NCI-H1930 (cell line): Measurements from ENCODE around the gene COX4I1.

Experiments
- DNase-seq, 2 experiments: peaks; one replicate each; lab custom pipeline; 2025; lab: John Stamatoyannopoulos, UW

Gene COX4I1

DNA sequence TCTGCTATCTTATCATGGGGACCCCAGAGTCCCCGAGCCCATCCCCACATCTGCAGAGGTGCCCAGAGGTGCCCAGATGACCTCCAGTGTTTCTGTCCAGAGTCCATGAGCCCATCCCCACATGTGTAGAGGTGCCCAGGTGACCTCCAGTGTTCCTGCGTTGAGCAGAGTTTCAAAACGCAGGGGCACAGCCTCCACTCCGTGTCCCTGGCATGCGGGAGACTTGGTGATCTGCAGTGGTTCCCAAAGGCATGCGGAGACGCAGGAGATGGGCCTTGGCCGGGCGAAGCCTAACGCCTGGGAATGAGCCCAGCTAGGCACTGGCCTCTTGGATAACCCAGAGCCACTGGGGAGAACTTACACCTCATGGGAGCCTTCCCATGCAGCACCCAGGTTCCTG lies 41.3 kb downstream of the COX4I1 start:
- no peak for DNase-seq

DNA sequence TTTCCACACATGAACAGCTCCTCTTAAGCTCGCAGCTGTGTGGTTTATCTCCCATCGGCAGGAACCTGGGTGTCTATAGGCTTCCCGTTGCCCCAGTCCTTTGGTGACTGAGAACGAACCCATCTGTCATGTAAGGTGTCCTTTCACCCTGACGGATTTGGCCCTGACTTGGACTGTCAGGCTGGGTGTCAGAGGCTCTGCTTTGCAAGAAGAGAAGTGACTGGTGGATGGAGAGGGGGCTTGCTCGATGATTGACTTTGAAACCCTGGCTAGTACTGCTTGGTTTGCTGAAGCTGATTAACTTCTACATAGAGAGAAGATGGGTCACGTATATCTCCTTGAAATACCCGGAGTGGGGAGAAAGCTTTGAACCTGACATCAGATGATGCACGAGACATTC lies 42.9 kb downstream of the COX4I1 start:
- no peak for DNase-seq

DNA sequence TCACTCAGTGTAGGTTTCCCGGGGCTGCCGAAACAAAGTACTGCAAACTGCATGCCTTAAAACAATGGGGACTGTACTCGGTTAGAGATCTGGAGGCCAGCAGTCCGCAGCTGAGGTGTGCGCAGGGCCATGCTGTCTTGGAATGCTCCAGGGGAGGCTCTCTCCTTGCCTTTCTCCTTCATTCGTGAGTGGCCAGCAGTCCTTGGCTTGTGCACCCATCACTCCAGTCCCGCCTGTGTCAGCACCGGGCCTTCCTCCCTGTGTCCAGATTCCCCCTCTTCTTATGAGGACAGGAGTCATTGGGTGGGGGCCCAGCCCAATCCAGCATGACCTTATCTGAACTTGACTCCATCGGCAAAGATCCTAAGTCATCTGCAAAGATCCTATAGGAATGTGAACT lies 43.4 kb downstream of the COX4I1 start:
- no peak for DNase-seq

DNA sequence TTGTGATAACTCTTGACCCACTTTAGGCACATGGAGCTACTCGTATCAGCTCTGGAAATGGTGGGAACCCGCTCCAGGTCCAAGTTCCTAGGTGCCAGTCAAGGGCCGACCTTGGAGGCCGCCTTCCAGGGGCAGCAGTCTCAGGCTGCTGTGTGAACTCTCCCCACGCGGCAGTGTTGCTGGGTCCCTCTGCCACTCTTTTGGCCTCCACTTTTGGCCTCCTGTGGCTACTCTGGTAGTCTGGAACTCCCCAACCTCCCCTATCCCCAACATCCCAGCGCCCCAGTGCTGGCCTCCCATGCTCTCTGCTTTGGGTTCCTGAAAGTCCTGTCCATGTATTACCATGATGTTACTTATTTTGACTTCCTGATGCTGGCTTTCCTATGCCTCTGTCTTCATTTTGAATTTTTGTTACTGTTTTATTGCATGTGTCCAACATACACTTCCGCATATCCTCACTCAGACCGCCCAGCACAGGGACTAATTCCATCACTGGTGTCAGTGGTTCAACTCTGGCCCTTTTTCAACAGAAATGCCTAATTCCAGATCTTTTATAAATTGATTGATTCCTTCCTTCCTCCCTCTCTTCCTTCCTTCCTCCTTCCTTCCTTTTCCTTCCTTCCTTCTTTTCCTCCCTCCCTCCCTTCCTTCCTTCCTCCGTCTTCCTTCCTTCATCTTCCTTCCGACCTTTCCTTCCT lies 44.1 kb downstream of the COX4I1 start:
- no peak for DNase-seq

DNA sequence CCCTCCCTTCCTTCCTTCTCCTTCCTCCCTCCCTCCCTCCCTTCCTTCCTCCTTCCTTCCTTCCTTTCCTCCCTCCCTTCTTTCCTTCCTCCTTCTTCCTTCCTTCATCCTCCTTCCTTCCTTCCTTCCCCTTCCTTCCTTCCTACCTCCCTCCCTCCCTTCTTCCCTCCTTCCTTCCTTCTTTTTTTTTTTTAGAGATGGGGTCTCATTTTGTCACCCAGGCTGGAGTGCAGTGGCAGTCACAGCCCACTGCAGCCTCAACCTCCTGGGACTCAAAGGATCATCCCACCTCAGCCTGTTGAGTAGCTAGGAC lies 44.6 kb downstream of the COX4I1 start:
- no peak for DNase-seq

- DNase-seq: no peak
Observed at GRCh38 chr16:85844786-85845185, 45.3 kb downstream of the COX4I1 start.

- no peak for DNase-seq
Observed at GRCh38 chr16:85845266-85845665, 45.8 kb downstream of the COX4I1 start.

- DNase-seq: no peak
Observed at GRCh38 chr16:85846461-85846860, 47.0 kb downstream of the COX4I1 start.

- no peak for DNase-seq
Observed at GRCh38 chr16:85847036-85847435, 47.5 kb downstream of the COX4I1 start.

DNA sequence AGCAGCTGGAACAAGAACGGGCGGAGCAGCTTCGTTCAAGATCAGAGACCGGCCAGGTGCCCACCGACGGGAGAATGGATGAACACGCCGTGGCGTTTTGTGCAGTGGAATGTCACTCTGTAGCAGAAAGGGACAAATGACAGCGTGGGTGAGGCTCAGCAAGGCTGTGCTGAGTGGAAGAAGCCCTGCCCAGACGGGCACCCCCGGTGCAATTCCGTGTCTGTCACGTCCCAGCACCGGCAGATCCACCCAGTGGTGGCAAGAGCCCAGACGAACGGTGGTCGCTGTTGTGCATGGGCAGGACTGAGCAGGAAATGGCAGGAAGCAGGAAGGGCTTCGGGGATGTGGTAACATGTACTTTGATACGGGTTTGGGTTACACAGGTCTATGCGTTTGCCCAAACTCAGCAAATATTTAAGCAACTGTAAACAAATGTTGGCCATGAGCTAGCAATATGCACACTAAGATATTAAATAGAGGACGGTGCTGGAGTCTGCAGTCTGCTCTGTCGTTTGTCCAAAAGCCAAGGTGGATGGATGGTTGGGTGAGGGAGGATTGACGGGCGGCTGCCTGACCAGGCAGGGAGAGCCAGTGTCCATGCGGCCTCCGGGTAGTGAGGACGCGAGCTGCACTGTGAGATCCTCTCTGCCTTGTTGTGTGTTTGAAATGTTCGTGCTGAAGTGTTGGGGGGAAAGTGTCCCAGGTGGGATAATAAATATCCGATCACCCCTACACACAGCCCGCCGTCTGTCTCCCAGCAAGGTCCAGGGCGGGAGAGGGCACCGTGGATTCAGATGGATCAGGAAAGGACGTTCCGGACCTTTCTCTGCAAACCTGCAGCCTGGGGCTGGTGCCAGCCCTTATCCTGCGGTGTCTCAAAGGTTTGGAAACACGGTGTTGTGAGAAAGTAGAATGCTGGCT lies 48.4 kb downstream of the COX4I1 start:
- no peak for DNase-seq

DNA sequence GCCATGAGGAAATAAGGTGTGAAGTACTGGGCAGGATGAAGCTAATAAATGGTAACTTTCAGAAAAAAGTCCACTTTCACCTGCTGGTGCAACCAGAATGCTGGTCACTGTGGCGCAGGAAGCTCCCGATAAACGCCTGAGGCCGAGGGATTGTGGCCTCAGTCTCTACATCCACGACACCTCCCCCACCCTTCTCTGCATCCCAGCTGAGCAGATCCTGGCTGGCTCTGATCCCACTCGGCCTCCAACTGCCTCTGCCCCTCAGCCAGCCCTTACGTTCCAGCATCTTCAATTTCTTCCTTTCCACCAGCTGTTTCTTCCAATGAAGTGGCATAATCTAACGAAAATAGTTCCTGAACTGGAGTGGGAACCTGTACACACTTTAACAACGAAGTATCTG lies 49.5 kb downstream of the COX4I1 start:
- no peak for DNase-seq

GRCh38 chr16:85849388-85849787 lies 49.9 kb downstream of the COX4I1 start:
- no peak for DNase-seq

DNA sequence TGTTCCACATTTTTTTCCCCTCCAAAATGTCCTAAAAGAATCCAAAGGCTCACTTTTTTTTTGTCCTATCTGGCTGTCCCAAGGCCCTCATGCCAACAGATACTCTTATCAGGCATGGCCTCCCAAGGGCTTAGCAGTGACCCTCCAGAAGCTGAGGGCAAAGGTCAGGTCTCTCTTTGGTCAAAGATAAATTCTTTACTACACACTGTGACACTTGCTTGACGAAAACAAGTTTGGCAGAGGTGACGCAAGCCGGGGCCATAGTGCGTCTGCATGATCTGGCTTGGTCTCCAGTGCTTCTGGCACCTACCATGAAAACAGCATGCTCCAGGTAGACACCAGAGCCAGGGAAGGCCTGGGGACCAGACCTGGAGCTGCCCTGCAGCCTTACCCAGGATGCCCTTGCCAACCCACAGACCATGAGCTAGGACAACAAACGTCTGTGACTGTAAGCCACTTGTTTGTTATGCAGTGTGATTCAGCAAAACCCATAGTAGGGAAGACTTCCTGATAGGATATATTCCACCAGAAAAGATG lies 50.9 kb downstream of the COX4I1 start:
- no peak for DNase-seq

DNA sequence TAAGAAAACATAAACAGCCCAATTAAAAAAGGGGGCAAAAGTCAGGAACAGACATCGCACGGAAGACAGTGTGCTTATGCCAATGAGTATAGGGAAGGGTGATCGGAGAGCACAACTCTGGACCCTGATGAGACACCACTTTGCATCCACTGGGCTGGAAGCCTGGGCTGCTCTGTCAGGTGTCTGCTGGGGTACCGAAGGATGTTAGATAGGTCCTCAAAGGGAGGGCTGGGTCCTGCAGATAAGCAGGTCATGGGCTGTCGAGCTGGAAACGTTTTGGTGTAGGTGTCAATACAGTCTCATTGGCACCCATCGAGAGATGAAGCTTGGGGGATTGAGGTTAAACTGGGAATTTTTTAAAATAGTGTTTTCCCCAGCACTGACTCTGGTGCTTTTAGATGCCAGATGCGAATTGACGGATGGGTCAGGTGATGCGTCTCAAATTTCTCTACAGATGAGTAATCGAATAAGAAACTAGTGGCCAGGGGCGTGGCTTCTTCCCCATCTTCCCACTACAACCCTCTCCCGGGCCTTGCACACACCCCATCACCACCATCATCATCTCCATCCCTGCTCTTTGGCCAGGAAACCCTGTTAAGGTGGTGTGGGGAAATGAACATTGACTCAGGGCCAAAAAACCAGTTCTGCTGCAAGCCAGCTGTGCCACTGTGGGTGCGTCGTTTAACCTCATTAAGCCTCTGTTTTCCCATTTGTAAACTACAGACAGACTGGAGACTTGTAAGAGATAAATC lies 51.7 kb downstream of the COX4I1 start:
- DNase-seq: no peak

- DNase-seq: no peak
Observed at GRCh38 chr16:85853547-85854545, 54.4 kb downstream of the COX4I1 start.

DNA sequence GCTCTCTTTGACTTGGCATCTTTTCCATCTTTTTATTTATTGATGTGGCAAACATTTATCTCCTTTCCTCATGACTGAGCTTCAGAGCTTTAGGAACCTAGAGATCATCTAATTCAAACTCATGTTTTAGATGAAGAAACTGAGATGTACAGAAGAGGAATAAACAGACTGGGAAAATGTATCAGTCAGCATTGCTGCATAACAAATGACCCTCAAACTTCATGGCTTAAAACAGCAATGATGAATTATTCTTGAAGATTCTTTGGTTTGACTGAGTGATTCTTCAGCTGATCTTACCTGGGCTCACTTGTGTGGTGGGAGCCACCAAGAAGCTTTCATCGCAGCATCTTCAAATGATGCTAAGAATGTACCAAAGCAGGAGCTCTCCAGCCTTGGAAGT lies 55.4 kb downstream of the COX4I1 start:
- DNase-seq: no peak

- DNase-seq: no peak
Observed at GRCh38 chr16:85856079-85856478, 56.6 kb downstream of the COX4I1 start.

- DNase-seq: no peak
Observed at GRCh38 chr16:85856585-85856984, 57.1 kb downstream of the COX4I1 start.
